ENCODE measurements around the gene MRPL44.

- TF ChIP-seq CTCF (IDR thresholded peaks at IDR 0.05) (no peak), ZFX (IDR thresholded peaks at IDR 0.05; ENCODE audit: borderline replicate concordance) (no peak)
Observed at GRCh38 chr2:223935459-223936125, 21.7 kb upstream of the MRPL44 start.
